ENCODE data around the gene SSBP4. TPM values are rescaled to one million over a fixed set of nuclear protein-coding genes. Genes with fewer than 3 reads are reported as not detected.

SSBP4 gene
- total and polyA plus RNA-seq, 9 of the 15 experiments (the other 6 are each of a cell fraction or from before 2014, with no cell fraction given) = 1.1 to 189 (median 39.0) TPM

- TF ChIP-seq BRD9 (IDR thresholded peaks at IDR 0.05; ENCODE audit: low read depth, partially characterized antibody) = no peak
- no peak for TF ChIP-seq RERE (CRISPR knock-in tag; IDR thresholded peaks at IDR 0.05; ENCODE audit: borderline replicate concordance)
- TF ChIP-seq ZBTB43 (CRISPR knock-in tag; IDR thresholded peaks at IDR 0.05) = 0 out of 2 replicates have a peak, but pooled peaks have one; percentile 30
- TF ChIP-seq CGGBP1 (CRISPR knock-in tag; IDR thresholded peaks at IDR 0.05) = no peak
- TF ChIP-seq NR2C2 (CRISPR knock-in tag; IDR thresholded peaks at IDR 0.05) = no peak
- peak; percentile 60 for TF ChIP-seq NR2C2 (tag; IDR thresholded peaks at IDR 0.05)
- no peak for TF ChIP-seq ASH1L (IDR thresholded peaks at IDR 0.05; ENCODE audit: borderline replicate concordance, low read depth, partially characterized antibody)
- TF ChIP-seq MAZ (CRISPR knock-in tag; conservative IDR thresholded peaks at IDR 0.05 in 1 of 2, IDR thresholded peaks at IDR 0.05 in 1 of 2) = peak in 1 of 2 experiments; percentile 62; a peak in 1 of 4 replicates
- no peak for TF ChIP-seq MCM3 (IDR thresholded peaks at IDR 0.05)
- TF ChIP-seq TEAD4 (IDR thresholded peaks at IDR 0.05; ENCODE audit: low read length) = no peak
- TF ChIP-seq TEAD4 (CRISPR knock-in tag; IDR thresholded peaks at IDR 0.05; ENCODE audit: borderline replicate concordance) = no peak
- TF ChIP-seq HDAC2 (IDR thresholded peaks at IDR 0.05) = peak; percentile 83
- TF ChIP-seq SMC3 (conservative IDR thresholded peaks at IDR 0.05; ENCODE audit: insufficient read depth, low read depth, low read length) = peak; percentile 70
- TF ChIP-seq ZC3H4 (CRISPR knock-in tag; IDR thresholded peaks at IDR 0.05; ENCODE audit: borderline replicate concordance) = 0 out of 2 replicates have a peak, but pooled peaks have one; percentile 33
- TF ChIP-seq ETV1 (tag; conservative IDR thresholded peaks at IDR 0.05; ENCODE audit: low read depth) = peak; percentile 41; the same call in 1 of the 2 replicates
Measured at GRCh38 chr19:18401580-18402112, 17.6 kb upstream of the SSBP4 start (continued).

Data from K562 (cell line).